SW 1271 (cell line): ENCODE data around the gene RNPEPL1.
"Not testable (repeated sequence)": the region's sequence is repeated elsewhere in the genome, so short reads cannot be mapped to it uniquely, and the experiment has no call there.

ENCODE experiments used
- DNase-seq, 2 experiments: peaks; one replicate each; lab custom pipeline; 2025; lab: John Stamatoyannopoulos, UW

RNPEPL1 gene

DNA sequence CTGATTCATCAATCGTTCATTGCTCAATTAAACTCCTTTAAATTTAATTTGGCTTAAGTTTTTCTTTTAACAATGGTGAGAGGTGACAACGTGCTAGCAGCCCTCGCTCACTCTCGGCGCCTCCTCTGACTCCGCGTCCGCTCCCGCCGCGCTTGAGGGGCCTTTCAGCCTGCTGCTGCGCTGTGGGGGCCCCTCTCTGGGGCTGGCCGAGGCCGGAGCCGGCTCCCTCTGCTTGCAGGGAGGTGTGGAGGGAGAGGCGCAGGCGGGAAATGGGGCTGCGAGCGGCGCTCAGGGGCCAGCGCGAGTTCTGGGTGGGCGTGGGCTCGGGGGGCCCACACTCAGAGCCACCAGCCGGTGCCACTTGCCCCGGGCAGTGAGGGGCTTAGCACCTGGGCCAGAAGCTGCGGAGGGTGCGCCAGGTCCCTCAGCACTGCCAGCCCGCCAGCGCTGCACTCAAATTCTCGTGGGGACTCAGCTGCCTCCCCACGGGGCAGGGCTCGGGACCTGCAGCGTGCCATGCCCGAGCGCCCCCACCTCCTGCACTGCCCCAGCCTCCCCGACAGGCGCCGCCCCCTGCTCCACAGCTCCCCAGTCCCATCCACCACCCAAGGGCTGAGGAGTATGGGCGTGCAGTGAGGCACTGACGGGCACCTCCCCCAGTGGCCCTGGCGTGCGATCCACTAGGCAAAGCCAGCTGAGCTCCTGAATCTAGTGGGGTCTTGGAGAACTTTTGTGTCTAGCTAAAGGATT, 30.1 kb upstream of the RNPEPL1 start:
- no peak for DNase-seq

- DNase-seq, result not testable (repeated sequence)
Measured at GRCh38 chr2:240539101-240539500, 29.2 kb upstream of the RNPEPL1 start.

- no peak for DNase-seq
Measured at GRCh38 chr2:240539906-240540305, 28.4 kb upstream of the RNPEPL1 start.

DNA sequence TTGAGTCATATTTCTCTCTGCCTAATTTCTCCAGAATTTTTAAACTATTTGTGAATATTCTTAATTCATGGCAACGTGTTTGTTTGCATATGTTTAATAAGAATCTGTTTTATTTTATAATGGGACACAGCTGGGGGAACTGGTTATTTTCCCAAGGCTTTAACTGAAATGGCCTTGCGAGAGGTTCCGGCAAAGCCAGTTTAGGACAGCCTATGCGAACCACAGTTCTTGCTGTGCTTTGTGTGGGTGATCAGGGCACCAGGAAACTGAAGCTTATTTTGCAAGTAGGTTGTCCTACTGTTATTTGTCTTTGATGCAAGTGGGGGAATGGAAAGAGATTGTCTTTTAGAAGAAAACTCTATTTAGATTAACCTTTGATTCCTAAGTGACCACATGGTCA, 17.0 kb upstream of the RNPEPL1 start:
- DNase-seq, result no peak

- DNase-seq, result no peak
Measured at GRCh38 chr2:240551811-240552210, 16.5 kb upstream of the RNPEPL1 start.

GRCh38 chr2:240553956-240554480, 14.3 kb upstream of the RNPEPL1 start:
- no peak for DNase-seq

GRCh38 chr2:240554767-240555493, 13.4 kb upstream of the RNPEPL1 start:
- no peak for DNase-seq

DNA sequence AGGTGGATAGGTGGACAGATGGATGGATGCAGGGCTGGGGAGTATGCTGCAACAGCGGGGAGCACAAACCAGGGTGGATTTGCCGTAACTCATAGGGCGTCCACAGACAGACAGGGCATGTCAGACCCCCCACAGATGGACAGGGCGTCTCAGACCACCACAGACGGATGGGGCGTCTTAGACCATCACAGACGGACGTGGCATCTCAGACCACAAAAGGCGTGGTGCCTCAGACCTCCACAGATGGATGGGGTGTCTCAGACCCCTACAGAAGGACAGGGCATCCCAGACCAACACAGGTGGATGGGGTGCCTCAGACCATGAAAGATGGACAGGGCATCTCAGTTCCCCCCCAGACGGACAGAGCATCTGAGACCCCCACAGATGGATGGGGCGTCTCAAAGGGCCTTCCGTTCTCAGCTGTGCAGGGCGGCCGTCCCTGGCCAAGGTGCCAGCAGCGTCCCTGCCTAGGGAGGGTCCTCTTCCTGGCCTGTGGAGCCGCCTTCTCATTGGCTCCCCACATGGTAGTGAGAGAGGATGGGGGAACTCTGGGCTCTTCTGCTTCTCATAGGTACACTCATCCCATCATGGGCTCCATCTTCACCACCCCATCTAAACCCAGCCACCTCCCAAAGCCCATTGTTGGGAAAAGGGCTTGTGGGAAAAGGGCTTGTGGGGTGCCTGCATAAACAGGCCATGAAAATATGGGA, 12.6 kb upstream of the RNPEPL1 start:
- no peak for DNase-seq

- peak; percentile 62 to 68 for DNase-seq
Measured at GRCh38 chr2:240556553-240557100, 11.7 kb upstream of the RNPEPL1 start.

GRCh38 chr2:240557101-240557751, 11.1 kb upstream of the RNPEPL1 start:
- no peak for DNase-seq

DNA sequence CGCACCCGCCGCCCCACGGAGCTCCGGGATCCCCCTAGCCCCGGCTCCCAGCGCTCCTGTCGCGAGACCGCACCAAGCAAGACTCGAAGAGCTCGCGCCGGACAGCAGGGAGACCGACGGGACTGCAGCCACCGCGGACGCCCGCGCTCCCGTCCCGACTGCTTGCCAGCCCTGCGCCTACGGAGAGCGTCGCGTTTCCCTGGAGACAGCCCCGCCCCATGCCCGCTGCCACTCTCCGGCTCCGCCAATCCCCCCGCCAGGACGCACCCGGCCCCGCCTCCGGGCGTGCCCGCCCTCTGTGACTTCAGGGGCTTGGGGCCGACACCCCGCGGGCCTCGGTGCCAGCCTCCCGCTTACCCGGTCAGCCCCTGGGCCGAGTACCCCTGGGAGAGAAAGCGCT, 10.5 kb upstream of the RNPEPL1 start, which contains the start of gene ANKMY1:
ANKMY1 (minus strand) TSS at position 181 of the 400 bp plus-strand sequence. CDS start 653 bp downstream, outside the sequence.
- DNase-seq, result peak; percentile 46 to 78

DNA sequence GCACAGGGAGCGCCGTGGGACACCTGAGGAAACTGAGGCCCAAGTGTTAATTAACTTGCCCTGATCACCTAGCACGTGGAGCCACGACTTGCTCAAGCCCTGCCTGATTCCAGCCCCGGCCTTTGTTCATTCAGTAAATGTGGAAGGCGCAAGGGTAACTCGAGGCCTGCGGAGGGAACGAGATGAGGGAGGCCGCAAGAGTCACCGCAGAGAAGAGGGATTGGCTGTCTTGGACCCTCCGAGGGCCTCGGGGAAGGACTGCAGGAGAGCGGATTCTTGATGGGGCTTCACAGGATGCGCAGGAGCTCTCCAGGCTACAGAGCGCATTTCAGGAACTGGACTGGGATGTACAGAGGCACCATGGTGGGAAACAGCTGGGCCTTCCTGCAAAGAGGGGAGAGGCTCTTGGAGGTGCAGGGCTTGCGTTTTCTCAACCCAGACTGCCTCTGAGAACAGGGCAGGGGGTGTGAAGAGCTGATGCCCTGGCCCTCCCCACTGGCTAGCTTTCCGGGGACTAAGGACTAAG, 10.0 kb upstream of the RNPEPL1 start:
- no peak for DNase-seq

- no peak for DNase-seq
Measured at GRCh38 chr2:240559286-240559685, 9.0 kb upstream of the RNPEPL1 start.

- peak; percentile 52 to 84 for DNase-seq
Measured at GRCh38 chr2:240560084-240560479, 8.2 kb upstream of the RNPEPL1 start, which contains the start of gene DUSP28. Gene DUSP28 (plus strand): TSS chr2:240560357. CDS start chr2:240560685, 328 bp downstream.

GRCh38 chr2:240560480-240561324, 7.6 kb upstream of the RNPEPL1 start:
- DNase-seq, result peak; percentile 88 to 96

- no peak for DNase-seq
Measured at GRCh38 chr2:240561325-240561971, 6.8 kb upstream of the RNPEPL1 start.

GRCh38 chr2:240563231-240563630, 5.1 kb upstream of the RNPEPL1 start:
- DNase-seq, result not testable (repeated sequence)

GRCh38 chr2:240563951-240564560, 4.2 kb upstream of the RNPEPL1 start:
- no peak for DNase-seq
